ENCODE data around the gene RPGR. TPM values are rescaled to one million over a fixed set of nuclear protein-coding genes. Genes with fewer than 3 reads are reported as not detected.

RPGR gene
- total RNA-seq, 2 experiments from 2014 or later, result 12.4 to 18.2 TPM

- no peak overlapping the region for H2AFZ ChIP-seq (ENCODE audit: low read length)
- H3K36me3 ChIP-seq (ENCODE audit: insufficient read depth, low read length), result peaks cover 14% of the 10 kb centered on the region
- no peaks in the 10 kb centered on the region for H3K9me2 ChIP-seq (ENCODE audit: insufficient read depth, low read length)
- no TSS peak for BruUV-seq (replicated peaks)
- H4K20me1 ChIP-seq (ENCODE audit: insufficient read depth, low read length), result no peaks in the 10 kb centered on the region
- H3K79me2 ChIP-seq (ENCODE audit: insufficient read depth, low read depth, low read length), result no peaks in the 10 kb centered on the region
- no peak overlapping the region for H3K4me3 ChIP-seq (ENCODE audit: low read depth, low read length, poor library complexity, severe bottlenecking)
- CTCF ChIA-PET (ENCODE audit: unreplicated experiment), result no interaction called here
- intact Hi-C loops (cut with micrococcal nuclease; ENCODE audit: unreplicated experiment), result no loop called here
- no peaks in the 10 kb centered on the region for H3K9me3 ChIP-seq (ENCODE audit: low read length)
- no peak overlapping the region for H3K4me2 ChIP-seq (ENCODE audit: low read length)
- POLR2A ChIA-PET, result interaction anchor here (0.6 kb wide), 1 partner anchor 45 kb away, joined by 6 read pairs; no protein-coding TSS in a partner anchor
- no peak for DNase-seq (ENCODE audit: low spot score)
- no peak for TF ChIP-seq CTCF (conservative IDR thresholded peaks at IDR 0.05; ENCODE audit: low read length)
- no peak for TF ChIP-seq EZH2phosphoT487 (IDR thresholded peaks at IDR 0.05; ENCODE audit: borderline replicate concordance, low read depth, low read length)
- H3K4me1 ChIP-seq (ENCODE audit: insufficient read depth, low read length, poor library complexity, severe bottlenecking), result no peaks in the 10 kb centered on the region
- H3K27ac ChIP-seq (ENCODE audit: low read depth, low read length, poor library complexity, severe bottlenecking), result no peak overlapping the region
These were observed 8.7 kb downstream of the RPGR start for GRCh38 chrX:38318606-38319005.

DNA sequence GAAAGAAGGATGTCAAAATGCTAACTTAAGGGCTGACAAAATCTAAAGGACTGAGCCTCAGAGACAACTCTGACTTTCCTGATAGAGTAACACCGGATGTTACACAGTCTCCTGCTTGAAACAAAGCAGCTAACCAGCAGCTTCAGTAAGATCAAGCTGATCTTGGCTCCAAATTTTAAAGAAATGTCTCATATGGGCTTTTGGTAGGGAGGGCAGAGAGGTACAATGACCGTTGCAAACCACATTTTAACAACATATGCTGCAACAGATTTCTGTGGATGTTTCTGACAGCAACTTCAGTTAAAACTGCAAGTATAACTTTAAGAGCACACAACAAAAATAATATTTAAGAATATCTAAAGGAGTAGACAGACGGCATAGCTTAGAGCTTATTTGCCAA lies 9.1 kb downstream of the RPGR start:
- no peak for DNase-seq (ENCODE audit: low spot score)
- no peaks in the 10 kb centered on the region for H3K79me2 ChIP-seq (ENCODE audit: insufficient read depth, low read depth, low read length)
- no peak overlapping the region for H3K4me2 ChIP-seq (ENCODE audit: low read length)
- H3K9me3 ChIP-seq (ENCODE audit: low read length), result no peaks in the 10 kb centered on the region
- H3K4me1 ChIP-seq (ENCODE audit: insufficient read depth, low read length, poor library complexity, severe bottlenecking), result no peaks in the 10 kb centered on the region
- H3K36me3 ChIP-seq (ENCODE audit: insufficient read depth, low read length), result peaks cover 14% of the 10 kb centered on the region
- intact Hi-C loops (cut with micrococcal nuclease; ENCODE audit: unreplicated experiment), result no loop called here
- H3K9me2 ChIP-seq (ENCODE audit: insufficient read depth, low read length), result no peaks in the 10 kb centered on the region
- no peak overlapping the region for H3K27ac ChIP-seq (ENCODE audit: low read depth, low read length, poor library complexity, severe bottlenecking)
- TF ChIP-seq EZH2phosphoT487 (IDR thresholded peaks at IDR 0.05; ENCODE audit: borderline replicate concordance, low read depth, low read length), result no peak
- no peak for TF ChIP-seq CTCF (conservative IDR thresholded peaks at IDR 0.05; ENCODE audit: low read length)
- H3K4me3 ChIP-seq (ENCODE audit: low read depth, low read length, poor library complexity, severe bottlenecking), result no peak overlapping the region
- H2AFZ ChIP-seq (ENCODE audit: low read length), result no peak overlapping the region
- H4K20me1 ChIP-seq (ENCODE audit: insufficient read depth, low read length), result no peaks in the 10 kb centered on the region
- ChIA-PET POLR2A (no interaction called here), CTCF (ENCODE audit: unreplicated experiment) (no interaction called here)
- BruUV-seq (replicated peaks), result no TSS peak

DNA sequence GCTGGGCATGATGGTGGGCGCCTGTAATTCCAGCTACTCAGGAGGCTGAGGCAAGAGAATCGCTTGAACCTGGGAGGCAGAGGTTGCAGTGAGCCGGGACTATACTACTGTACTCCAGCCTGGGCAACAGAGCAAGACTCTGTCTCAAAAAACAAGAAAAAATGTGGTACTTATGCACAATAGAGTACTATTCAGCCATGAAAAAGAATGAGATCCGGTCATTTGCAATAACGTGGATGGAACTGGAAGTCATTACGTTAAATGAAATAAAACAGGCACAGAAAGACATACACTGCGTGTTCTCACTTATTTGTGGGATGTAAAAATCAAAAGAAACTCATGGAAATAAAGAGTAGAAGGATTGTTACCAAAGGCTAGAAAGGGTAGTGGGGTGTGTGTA lies 12.1 kb downstream of the RPGR start:
- no peak for DNase-seq (ENCODE audit: low spot score)
- peaks cover 14% of the 10 kb centered on the region for H3K36me3 ChIP-seq (ENCODE audit: insufficient read depth, low read length)
- BruUV-seq (replicated peaks), result no TSS peak
- H3K9me3 ChIP-seq (ENCODE audit: low read length), result no peaks in the 10 kb centered on the region
- H3K79me2 ChIP-seq (ENCODE audit: insufficient read depth, low read depth, low read length), result no peaks in the 10 kb centered on the region
- no peak overlapping the region for H2AFZ ChIP-seq (ENCODE audit: low read length)
- intact Hi-C loops (cut with micrococcal nuclease; ENCODE audit: unreplicated experiment), result no loop called here
- ChIA-PET POLR2A (interaction anchor here (0.6 kb wide), 1 partner anchor 25 kb away, joined by 4 read pairs; no protein-coding TSS in a partner anchor), CTCF (ENCODE audit: unreplicated experiment) (no interaction called here)
- no peaks in the 10 kb centered on the region for H3K9me2 ChIP-seq (ENCODE audit: insufficient read depth, low read length)
- H4K20me1 ChIP-seq (ENCODE audit: insufficient read depth, low read length), result no peaks in the 10 kb centered on the region
- no peak overlapping the region for H3K4me3 ChIP-seq (ENCODE audit: low read depth, low read length, poor library complexity, severe bottlenecking)
- no peak for TF ChIP-seq CTCF (conservative IDR thresholded peaks at IDR 0.05; ENCODE audit: low read length)
- TF ChIP-seq EZH2phosphoT487 (IDR thresholded peaks at IDR 0.05; ENCODE audit: borderline replicate concordance, low read depth, low read length), result no peak
- H3K4me1 ChIP-seq (ENCODE audit: insufficient read depth, low read length, poor library complexity, severe bottlenecking), result no peaks in the 10 kb centered on the region
- H3K27ac ChIP-seq (ENCODE audit: low read depth, low read length, poor library complexity, severe bottlenecking), result no peak overlapping the region
- no peak overlapping the region for H3K4me2 ChIP-seq (ENCODE audit: low read length)
